NB4 (cell line): ENCODE measurements around the gene CC2D1A.
"Not testable (repeated sequence)": the region's sequence is repeated elsewhere in the genome, so short reads cannot be mapped to it uniquely, and the experiment has no call there.

Experiments used
- DNase-seq: peaks from one replicate; pipeline ENCODE4 v3.0.0; 2010; ENCODE audit warnings: low read depth
- H3K4me3 ChIP-seq: one replicate; pipeline ENCODE4 v1.5.1; 2011; ENCODE audit warnings: mild to moderate bottlenecking, low read depth, low read length, moderate library complexity
- CTCF ChIP-seq: IDR thresholded peaks from one replicate; pipeline ENCODE4 v1.5.1; 2012; ENCODE audit warnings: low read depth, low read length
- MAX ChIP-seq: IDR thresholded peaks from 2 replicates; pipeline ENCODE4 v1.6.1; 2011; ENCODE audit warnings: low read depth, low read length
- MYC ChIP-seq: IDR thresholded peaks from 2 replicates; pipeline ENCODE4 v1.6.1; 2011; ENCODE audit warnings: low read depth, low read length
- POLR2A ChIP-seq: IDR thresholded peaks from 2 replicates; pipeline ENCODE4 v1.6.1; 2011; ENCODE audit warnings: mild to moderate bottlenecking; ENCODE audit not compliant: insufficient read length; ENCODE audit errors: extremely low read depth

CC2D1A gene

GRCh38 chr19:13969897-13970296, 63.9 kb downstream of the CC2D1A start:
- no peak for TF ChIP-seq MYC
- TF ChIP-seq POLR2A: no peak
- H3K4me3 ChIP-seq: no peak overlapping the region
- no peak for DNase-seq

- not testable (repeated sequence) for DNase-seq, H3K4me3 ChIP-seq
These were observed 65.9 kb downstream of the CC2D1A start for GRCh38 chr19:13971868-13972267.

GRCh38 chr19:13972368-13973155, 66.6 kb downstream of the CC2D1A start:
- no peak for DNase-seq
- no peak overlapping the region for H3K4me3 ChIP-seq
- TF ChIP-seq MYC (no peak), MAX (no peak), CTCF (no peak), POLR2A (no peak)

- not testable (repeated sequence) for H3K4me3 ChIP-seq, DNase-seq
These were observed 67.5 kb downstream of the CC2D1A start for GRCh38 chr19:13973479-13973878.

GRCh38 chr19:13974073-13974472, 68.1 kb downstream of the CC2D1A start:
- no peak for TF ChIP-seq POLR2A
- no peak for TF ChIP-seq MAX
- TF ChIP-seq MYC: no peak
- TF ChIP-seq CTCF: no peak
- DNase-seq: no peak

GRCh38 chr19:13975870-13976269, 69.9 kb downstream of the CC2D1A start:
- H3K4me3 ChIP-seq: no peak overlapping the region
- TF ChIP-seq POLR2A (no peak), MYC (no peak), CTCF (no peak), MAX (no peak)
- DNase-seq: no peak

More at GRCh38 chr19:13974073-13974472, 68.1 kb downstream of the CC2D1A start:
- no peak overlapping the region for H3K4me3 ChIP-seq

GRCh38 chr19:13976446-13976845, 70.4 kb downstream of the CC2D1A start:
- TF ChIP-seq MYC: no peak
- no peak for TF ChIP-seq CTCF
- TF ChIP-seq POLR2A: no peak
- TF ChIP-seq MAX: no peak
- no peak for DNase-seq
- H3K4me3 ChIP-seq: no peak overlapping the region
